ENCODE results near the gene KLHL21. TPM values are rescaled to one million over a fixed set of nuclear protein-coding genes. Genes with fewer than 3 reads are reported as not detected.

KLHL21 gene
- total RNA-seq, 1 experiment from 2014 or later: 27.5 TPM

GRCh38 chr1:6579374-6580118, 23.1 kb downstream of the KLHL21 start, which contains the start of gene ZBTB48:
Gene ZBTB48, plus strand, starts transcription at chr1:6579994. Its CDS starts 616 bp downstream, at chr1:6580610.
- POLR2A ChIA-PET: interaction anchor here (0.6 to 1.6 kb wide), 6 partner anchors 10 to 41 kb away, joined by 3 to 10 read pairs (median 3); partner anchors contain the start of gene KLHL21
- H2AFZ ChIP-seq (ENCODE audit: low read depth, low read length, poor library complexity, severe bottlenecking): no peak within 1 kb of the TSS
- peaks cover 0 to 2% of the 10 kb centered on the region in 2 experiments; a peak in 1 of 4 replicates for H3K36me3 ChIP-seq (ENCODE audit: control insufficient read depth in 1 of 2, insufficient read depth in 2 of 2, low read length in 2 of 2)
- H3K9me3 ChIP-seq (ENCODE audit: control insufficient read depth in 1 of 2, insufficient read depth in 1 of 2, low read depth in 1 of 2, low read length in 2 of 2): no peaks in the 10 kb centered on the region
- peak within 1 kb of the TSS; percentile 79 to 91 for H3K4me3 ChIP-seq (replicated peaks in 1 of 2; ENCODE audit: low read depth in 1 of 2, low read length in 2 of 2)
- H3K79me2 ChIP-seq (ENCODE audit: insufficient read depth, low read length): peaks cover 30% of the 10 kb centered on the region
- H3K9ac ChIP-seq (ENCODE audit: low read length): peak within 1 kb of the TSS; percentile 74
- intact Hi-C loops (cut with micrococcal nuclease): no loop called here
- H3K27ac ChIP-seq (ENCODE audit: low read depth, low read length): peak within 1 kb of the TSS; percentile 48
- no peaks in the 10 kb centered on the region for H3K27me3 ChIP-seq (ENCODE audit: insufficient read depth, low read length)
- H3K4me2 ChIP-seq (ENCODE audit: low read length): peak within 1 kb of the TSS; percentile 84
- CTCF ChIA-PET: interaction anchor here (1.4 to 1.7 kb wide), 2 partner anchors 9 to 25 kb away, joined by 3 to 4 read pairs; partner anchors contain the start of gene NOL9
- RAD21 ChIA-PET (ENCODE audit: low non-redundant PET in 1 of 2, low total read pairs in 2 of 2, uncharacterized antibody in 2 of 2, unreplicated experiment in 2 of 2): interaction anchor here in 1 of 2 experiments (0.7 kb wide), 1 partner anchor 33 kb away, joined by 5 read pairs; no protein-coding TSS in a partner anchor
- H3K9me2 ChIP-seq (ENCODE audit: insufficient read depth): no peaks in the 10 kb centered on the region
- DNase-seq (ENCODE audit: low read depth, low spot score): peak; percentile 91
- BruUV-seq (replicated peaks): TSS peak; percentile 45
- H4K20me1 ChIP-seq (ENCODE audit: insufficient read depth): no peaks in the 10 kb centered on the region
- ATAC-seq: peak; percentile 96
- peaks cover 14 to 23% of the 10 kb centered on the region in 2 experiments for H3K4me1 ChIP-seq (ENCODE audit: control insufficient read depth in 1 of 2, insufficient read depth in 2 of 2, low read length in 2 of 2)
- TF ChIP-seq CTCF (IDR thresholded peaks at IDR 0.05 in 2 of 3, conservative IDR thresholded peaks at IDR 0.05 in 1 of 3; ENCODE audit: borderline replicate concordance in 1 of 3, insufficient read depth in 1 of 3, low read depth in 2 of 3, low read length in 2 of 3): no peak
- no peak for TF ChIP-seq ELF1 (IDR thresholded peaks at IDR 0.05; ENCODE audit: borderline replicate concordance, low read depth)
- TF ChIP-seq TCF7L2 (IDR thresholded peaks at IDR 0.05; ENCODE audit: borderline replicate concordance, extremely low read depth, insufficient read depth, insufficient read length): no peak
- TF ChIP-seq JUND (IDR thresholded peaks at IDR 0.05): no peak
- peak; percentile 24 for TF ChIP-seq ZBTB33 (IDR thresholded peaks at IDR 0.05; ENCODE audit: extremely low read depth, insufficient replicate concordance, low read length)
- no peak; the same call in 1 of the 2 replicates for TF ChIP-seq SP1 (IDR thresholded peaks at IDR 0.05; ENCODE audit: low read depth)
- no peak for TF ChIP-seq YY1 (IDR thresholded peaks at IDR 0.05; ENCODE audit: extremely low read depth, insufficient replicate concordance, low read depth, low read length)
- TF ChIP-seq SRF (IDR thresholded peaks at IDR 0.05; ENCODE audit: low read depth): no peak
- peak; percentile 98 for TF ChIP-seq POLR2AphosphoS5 (IDR thresholded peaks at IDR 0.05; ENCODE audit: low read depth, low read length)
- TF ChIP-seq EZH2phosphoT487 (IDR thresholded peaks at IDR 0.05; ENCODE audit: borderline replicate concordance): no peak
- no peak for TF ChIP-seq RAD21 (IDR thresholded peaks at IDR 0.05; ENCODE audit: low read depth)
- TF ChIP-seq ZNF274 (IDR thresholded peaks at IDR 0.05; ENCODE audit: low read depth, low read length): no peak
- no peak for TF ChIP-seq EGR1 (IDR thresholded peaks at IDR 0.05; ENCODE audit: low read depth)
- TF ChIP-seq MAX (IDR thresholded peaks at IDR 0.05): no peak
- no peak for TF ChIP-seq ZFX (IDR thresholded peaks at IDR 0.05)
- peak; percentile 86 for TF ChIP-seq SIN3A (IDR thresholded peaks at IDR 0.05; ENCODE audit: low read depth)
- no peak for TF ChIP-seq REST (IDR thresholded peaks at IDR 0.05; ENCODE audit: low read depth)
- no peak for TF ChIP-seq CEBPB (IDR thresholded peaks at IDR 0.05; ENCODE audit: low read depth)
- peak; percentile 49 for TF ChIP-seq POLR2A (IDR thresholded peaks at IDR 0.05; ENCODE audit: borderline replicate concordance, extremely low read depth, insufficient read depth, insufficient read length)
